HG03095 (cell line): Measurements from ENCODE around the gene CYP4V2.

ENCODE experiments used
- ATAC-seq: cut with Tn5 transposase; IDR thresholded peaks from one replicate; pipeline ENCODE4 v1.9.1; 2021; ENCODE audit warnings: moderate library complexity; ENCODE audit not compliant: unreplicated experiment

The CYP4V2 gene

GRCh38 chr4:186191200-186192065 is at the start of gene CYP4V2:
Gene CYP4V2 (plus strand): TSS chr4:186191567. CDS start chr4:186191824, 257 bp downstream.
- peak; percentile 89 for ATAC-seq

DNA sequence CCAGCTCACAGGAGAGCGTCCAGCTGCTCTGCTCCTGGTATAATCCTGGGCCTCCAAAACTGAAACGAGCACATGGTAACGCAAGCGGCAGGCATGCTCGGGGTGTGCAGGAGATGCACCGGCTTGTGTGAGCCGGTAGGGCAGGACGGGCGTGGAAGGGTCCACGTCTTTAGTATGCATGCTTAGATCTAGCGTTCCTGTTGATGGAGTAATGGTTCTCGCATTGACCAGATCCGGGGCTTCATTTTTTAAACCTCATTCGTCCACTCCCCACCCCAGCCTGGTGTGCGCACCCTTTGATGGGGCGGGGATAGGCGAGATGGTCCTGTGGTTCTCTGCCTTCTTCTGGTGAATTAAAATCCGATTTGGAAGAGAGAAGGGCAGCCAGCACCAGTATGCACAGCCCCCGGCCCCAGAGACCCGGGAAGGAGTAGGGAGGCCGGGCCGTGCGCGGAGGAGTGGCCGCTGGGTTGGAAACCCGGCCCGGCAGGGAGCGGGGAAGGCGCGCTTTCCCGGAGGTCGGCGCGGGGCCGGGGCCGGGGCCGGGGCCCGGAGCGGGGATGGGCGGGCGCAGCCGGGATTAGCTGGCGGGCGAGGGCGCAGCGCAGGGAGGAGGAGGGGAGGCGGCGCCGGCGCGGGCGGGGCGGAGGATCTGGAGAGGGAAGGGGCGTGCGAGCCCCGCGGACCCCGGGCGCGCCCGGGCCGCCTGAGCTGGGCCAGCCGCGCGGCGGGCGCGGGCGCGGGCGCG is 47.0 kb upstream of the CYP4V2 start:
- ATAC-seq, result peak; percentile 35

- ATAC-seq, result peak; percentile 23
Observed at GRCh38 chr4:186144946-186145569, 46.3 kb upstream of the CYP4V2 start.

- no peak for ATAC-seq
Observed at GRCh38 chr4:186146458-186146857, 44.9 kb upstream of the CYP4V2 start.

DNA sequence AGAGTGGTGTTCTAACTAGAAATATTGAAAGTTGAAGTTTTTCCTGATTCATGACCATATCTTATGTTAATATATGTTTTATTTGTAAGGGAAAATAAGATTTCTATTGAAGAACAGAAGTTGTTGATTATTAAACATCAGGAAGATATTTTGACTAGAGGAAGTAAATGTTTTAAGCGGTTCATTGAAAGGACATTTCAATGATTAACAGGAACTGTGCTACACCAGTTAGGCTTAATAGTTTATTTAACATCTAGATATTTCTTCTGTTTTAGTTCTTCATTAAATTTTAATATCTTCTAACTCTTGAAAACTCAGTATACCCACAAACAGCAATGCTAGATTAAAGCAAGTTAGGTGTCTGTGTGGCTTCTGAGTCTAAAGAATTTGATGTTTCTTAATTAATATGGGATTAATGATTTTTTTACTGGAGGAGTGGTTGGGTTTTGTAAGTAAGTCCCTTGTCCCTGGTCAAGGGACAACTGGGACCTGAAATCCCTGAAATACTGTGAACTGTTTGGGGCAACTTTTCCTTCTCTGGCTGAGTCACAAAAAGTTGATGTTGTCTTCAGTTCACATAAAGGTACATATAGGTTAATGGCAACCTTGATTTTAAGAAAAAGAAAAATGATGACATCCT is 42.9 kb upstream of the CYP4V2 start:
- no peak for ATAC-seq

GRCh38 chr4:186149872-186150271 is 41.5 kb upstream of the CYP4V2 start:
- no peak for ATAC-seq

DNA sequence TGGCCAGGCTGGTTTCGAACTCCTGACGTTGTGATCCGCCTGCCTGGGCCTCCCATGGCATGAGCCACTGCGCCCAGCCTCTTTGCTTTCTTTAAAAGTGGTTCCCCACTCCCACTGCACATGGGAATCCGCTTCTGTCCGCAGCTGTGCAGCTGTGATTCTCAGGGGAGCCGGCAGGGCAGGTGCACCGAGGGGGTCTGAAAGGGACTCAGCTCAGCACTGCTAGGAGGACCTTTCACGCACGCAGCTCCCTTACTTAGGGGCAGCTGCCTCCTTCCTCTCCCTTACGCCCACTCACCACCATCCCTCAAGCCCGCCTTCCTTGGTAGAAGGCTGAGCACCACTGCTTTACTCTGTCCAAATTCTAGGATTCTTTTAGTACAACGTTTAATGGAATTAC is 40.4 kb upstream of the CYP4V2 start:
- ATAC-seq, result peak; percentile 45

- peak; percentile 73 for ATAC-seq
Observed at GRCh38 chr4:186151499-186151898, 39.9 kb upstream of the CYP4V2 start.

DNA sequence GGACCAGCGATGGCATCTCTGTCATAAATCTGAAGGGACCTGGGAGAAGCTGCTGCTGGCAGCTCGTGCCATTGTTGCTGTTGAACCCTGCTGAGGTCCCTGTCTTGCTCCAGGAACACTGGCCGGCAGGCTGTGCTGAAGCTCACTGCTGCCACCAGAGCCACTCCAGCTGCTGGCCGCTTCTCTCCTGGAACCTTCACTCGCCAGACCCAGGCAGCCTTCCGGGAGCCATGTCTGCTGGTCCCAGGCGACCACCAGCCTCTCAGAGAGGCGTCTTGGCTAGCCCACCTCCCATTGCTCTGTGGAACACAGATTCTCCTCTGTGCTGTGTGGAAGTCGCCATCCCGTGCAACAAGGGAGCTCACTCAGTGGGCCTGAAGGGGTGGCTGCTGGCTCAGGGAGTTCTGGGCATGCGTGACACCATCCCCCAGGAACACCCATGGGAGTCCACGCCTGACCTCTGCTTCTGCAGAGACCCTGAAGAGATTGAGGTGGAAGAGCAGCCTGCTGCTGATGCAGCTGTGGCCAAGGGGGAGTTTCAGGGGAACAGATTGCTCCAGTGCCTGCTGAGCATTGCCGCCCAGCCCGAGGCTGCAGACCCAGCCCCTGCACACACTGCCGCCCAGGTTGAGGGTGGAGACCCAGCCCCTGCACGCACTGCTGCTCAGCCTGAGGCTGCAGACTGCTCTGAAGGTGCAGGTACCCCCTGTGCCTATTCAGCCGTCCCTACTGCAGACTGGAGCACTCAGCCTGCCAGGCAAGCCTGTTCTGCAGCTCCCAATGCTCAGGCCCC is 33.1 kb upstream of the CYP4V2 start:
- ATAC-seq, result peak; percentile 34

DNA sequence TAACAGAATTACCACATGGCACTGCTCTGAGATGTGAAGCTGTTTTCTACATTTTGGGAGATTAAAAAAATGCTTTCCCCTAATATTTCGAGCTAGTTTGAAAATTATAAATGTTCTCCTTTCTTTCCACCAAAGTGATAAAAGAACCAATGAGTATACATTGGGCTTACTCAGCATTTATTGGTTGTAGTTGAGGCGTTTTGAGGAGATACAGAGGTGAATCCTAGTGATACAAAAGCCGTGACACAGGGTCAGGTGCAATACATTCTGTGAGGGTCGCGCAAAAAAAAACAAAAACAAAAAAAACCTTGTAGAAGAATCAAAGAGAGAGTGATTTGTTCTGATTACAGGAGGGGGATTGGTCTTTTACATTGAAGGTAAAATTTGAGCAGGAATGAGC is 32.4 kb upstream of the CYP4V2 start:
- no peak for ATAC-seq

GRCh38 chr4:186159613-186160012 is 31.8 kb upstream of the CYP4V2 start:
- no peak for ATAC-seq

DNA sequence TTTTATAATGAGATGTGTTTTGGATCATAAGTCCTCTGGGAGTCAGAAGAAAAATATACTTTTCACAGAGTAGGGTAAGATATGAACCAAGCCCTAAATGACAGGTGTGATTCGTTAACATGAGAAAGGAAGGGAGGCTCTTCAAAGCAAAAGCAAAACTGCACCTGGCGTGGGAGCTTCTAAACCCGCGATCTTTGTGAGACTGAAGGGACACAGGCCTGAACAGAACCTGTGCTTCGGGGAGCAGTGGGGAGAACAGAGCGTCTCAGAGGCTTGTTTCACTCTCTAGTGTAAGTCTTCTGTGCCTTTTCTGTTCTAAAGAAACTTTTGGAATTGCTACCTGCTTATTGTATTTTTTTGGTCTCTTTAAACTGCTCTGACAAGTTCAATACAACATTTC is 30.2 kb upstream of the CYP4V2 start:
- peak; percentile 94 for ATAC-seq

DNA sequence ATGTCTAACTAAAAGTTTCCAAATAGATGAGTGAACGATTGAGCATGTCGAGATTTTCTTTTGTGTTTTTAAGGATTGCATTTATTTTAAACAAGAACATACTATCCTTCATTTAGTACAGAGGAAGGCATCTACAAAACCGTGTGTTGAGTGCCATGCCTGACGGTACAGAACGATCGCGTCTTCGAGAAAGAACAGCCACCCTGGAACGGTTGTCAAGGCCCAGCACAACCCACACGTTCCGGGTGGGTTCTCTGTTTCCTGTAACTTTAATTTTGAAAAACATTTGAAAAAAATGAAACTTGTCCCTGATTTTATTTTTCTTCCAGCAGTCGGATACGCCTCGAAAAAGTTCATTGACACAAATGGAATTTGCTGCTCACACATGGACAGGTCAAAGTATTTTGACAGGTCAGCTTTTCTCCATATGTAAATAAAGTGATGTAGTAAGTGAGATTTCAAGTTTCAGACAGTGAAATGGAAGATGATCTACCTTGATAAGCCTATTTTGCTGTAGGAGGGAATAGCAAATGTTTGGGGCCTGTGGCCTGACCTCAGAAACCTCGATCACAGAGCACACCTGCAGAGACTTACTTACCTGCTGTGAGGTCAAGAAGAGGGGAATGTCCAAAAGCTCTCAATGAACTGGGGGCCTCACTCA is 24.4 kb upstream of the CYP4V2 start:
- no peak for ATAC-seq

GRCh38 chr4:186167605-186168004 is 23.8 kb upstream of the CYP4V2 start:
- no peak for ATAC-seq

GRCh38 chr4:186168750-186169149 is 22.6 kb upstream of the CYP4V2 start:
- ATAC-seq, result no peak

DNA sequence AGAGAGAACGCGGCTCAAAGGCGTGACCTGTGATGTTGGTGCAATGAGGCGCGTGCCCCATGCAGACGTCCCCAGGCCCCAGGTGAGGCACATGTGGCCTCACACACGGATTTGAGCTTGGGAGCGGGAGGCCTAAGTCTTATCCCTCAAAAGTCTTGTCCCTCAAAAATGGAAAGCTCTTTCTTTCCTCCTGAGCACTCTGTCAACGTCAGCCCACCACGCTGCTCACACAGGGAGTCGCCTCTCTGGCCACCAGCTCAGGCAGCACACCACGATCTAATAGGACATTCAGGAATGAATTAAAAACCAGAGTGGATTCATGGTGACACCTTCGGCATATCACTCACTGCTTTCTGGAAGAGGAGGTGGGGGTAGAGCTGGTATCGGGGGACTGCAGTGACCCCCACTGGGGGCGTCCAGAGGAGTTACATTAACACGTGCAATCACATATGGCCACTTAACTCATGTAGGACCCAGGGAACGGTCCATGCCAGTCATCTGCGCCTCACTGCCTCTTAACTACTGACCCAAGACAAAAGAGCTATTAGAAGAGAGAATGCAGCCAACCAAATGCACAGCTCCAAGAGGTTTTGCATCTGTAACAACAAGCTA is 21.9 kb upstream of the CYP4V2 start:
- no peak for ATAC-seq

GRCh38 chr4:186169945-186170802 is 21.2 kb upstream of the CYP4V2 start:
- no peak for ATAC-seq

GRCh38 chr4:186170966-186171365 is 20.4 kb upstream of the CYP4V2 start:
- ATAC-seq, result no peak
